LNCaP clone FGC (cell line): Measurements from ENCODE around the gene SORT1.

Source experiments
- DNase-seq: peaks from one replicate; pipeline ENCODE4 v3.0.0-alpha.2; 2011; ENCODE audit warnings: low read depth
- H3K4me3 ChIP-seq: 2 replicates; pipeline ENCODE4 v1.5.1; 2011; ENCODE audit warnings: mild to moderate bottlenecking, low read depth, low read length, control low read depth
- CTCF ChIP-seq: IDR thresholded peaks from 2 replicates; pipeline ENCODE4 v1.5.1; 2012; ENCODE audit warnings: mild to moderate bottlenecking; ENCODE audit not compliant: control insufficient read depth, insufficient read depth; ENCODE audit errors: extremely low read depth

Gene SORT1

GRCh38 chr1:109300650-109301151, 97.0 kb downstream of the SORT1 start:
- TF ChIP-seq CTCF, result no peak
- H3K4me3 ChIP-seq, result no peak overlapping the region

GRCh38 chr1:109299558-109300343, 98.0 kb downstream of the SORT1 start:
- no peak for DNase-seq
- TF ChIP-seq CTCF, result no peak
- no peak overlapping the region for H3K4me3 ChIP-seq

More at GRCh38 chr1:109300650-109301151, 97.0 kb downstream of the SORT1 start:
- DNase-seq, result no peak

GRCh38 chr1:109298666-109299557, 98.8 kb downstream of the SORT1 start:
- DNase-seq, result peak; percentile 27
- no peak for TF ChIP-seq CTCF
- no peak overlapping the region for H3K4me3 ChIP-seq

GRCh38 chr1:109296782-109297181, 100.9 kb downstream of the SORT1 start:
- no peak overlapping the region for H3K4me3 ChIP-seq
- no peak for TF ChIP-seq CTCF
- DNase-seq, result no peak

GRCh38 chr1:109295712-109296415, 101.9 kb downstream of the SORT1 start:
- TF ChIP-seq CTCF, result no peak
- H3K4me3 ChIP-seq, result no peak overlapping the region
- no peak for DNase-seq

GRCh38 chr1:109294481-109294880, 103.2 kb downstream of the SORT1 start:
- DNase-seq, result no peak
- no peak for TF ChIP-seq CTCF
- no peak overlapping the region for H3K4me3 ChIP-seq
